Heart right ventricle (tissue), 16 donors: ENCODE results near the gene CMKLR1. TPM values are rescaled to one million over a fixed set of nuclear protein-coding genes. Genes with fewer than 3 reads are reported as not detected.

Experiments used
- ATAC-seq, 8 donors: fragments of 200-7000 bp; cut with Tn5 transposase; one replicate each; pipeline ENCODE4 v1.9.1; 2020; ENCODE audit warnings: mild to moderate bottlenecking in 8 of 8, moderate library complexity in 8 of 8, moderate number of reproducible peaks in 1 of 8
- DNase-seq, 2 donors: peaks; one replicate each; pipeline ENCODE4 v3.0.0-alpha.2; 2020
- H3K27ac ChIP-seq, 10 donors: fragments of 200-600 bp; sonication (generic) in 2 of 10; one replicate each; pipeline versions ENCODE4 v1.5.0 to v1.8.0; 2020 to 2022; ENCODE audit warnings: mild to moderate bottlenecking in 3 of 10
- H3K27me3 ChIP-seq, 7 donors: fragments of 200-600 bp; one replicate each; pipeline ENCODE4 v1.8.0; 2021 to 2022; ENCODE audit warnings: mild to moderate bottlenecking in 2 of 7
- H3K36me3 ChIP-seq, 9 donors: fragments of 200-600 bp; sonication (generic) in 1 of 9; one replicate each; pipeline versions ENCODE4 v1.5.0 to v1.8.0; 2020 to 2022; ENCODE audit warnings: mild to moderate bottlenecking in 2 of 9
- H3K4me1 ChIP-seq, 9 donors: fragments of 200-600 bp; sonication (generic) in 1 of 9; one replicate each; pipeline versions ENCODE4 v1.5.0 to v1.8.0; 2020 to 2022; ENCODE audit warnings: mild to moderate bottlenecking in 4 of 9
- H3K4me3 ChIP-seq, 10 donors: fragments of 200-600 bp; sonication (generic) in 2 of 10; one replicate each; pipeline versions ENCODE4 v1.5.0 to v1.8.0; 2020 to 2022; ENCODE audit warnings: mild to moderate bottlenecking in 7 of 10, moderate library complexity in 2 of 10
- H3K9me3 ChIP-seq, 11 donors: fragments of 200-600 bp in 10 of 11; sonication (generic) in 2 of 11; one replicate each; pipeline versions ENCODE4 v1.5.0 to v1.8.0; 2013 to 2022; ENCODE audit warnings: mild to moderate bottlenecking in 2 of 11, control low read depth in 1 of 11, moderate library complexity in 1 of 11
- WGBS, 2 donors: extraction: QIAGEN DNeasy Blood & Tissue Kit; methylation state at CpG; one replicate each; pipeline ENCODE4 v1.1.7; 2013; ENCODE audit warnings: inconsistent platforms in 1 of 2; 5-methylcytosine and 5-hydroxymethylcytosine counted together
- intact Hi-C, 10 donors: fragments of 100-400 bp; cut with DNase I; formaldehyde crosslinking; loops; one replicate each; pipeline versions ENCODE4 v1.11.1 to v1.14.2; 2022
- polyA plus RNA-seq, 2 donors: library from polyadenylated mRNA; stranded (reverse); fragments of 200-250 nt; gene quantifications; one replicate each; pipeline ENCODE4 v1.2.3, GENCODE V29; 2013
- total RNA-seq, 10 donors: library from RNA; stranded (reverse); fragmentation: NEBNext Ultra II Directional in 3 of 10; extraction: Animal tissue kit (Norgen Biotek cat#: 25700) in 3 of 10; gene quantifications; one replicate each; pipeline versions ENCODE4 v1.2.1 to v1.2.4, GENCODE V29; 2021 to 2023
- TF ChIP-seq, protein P1 (sequence below), 9 donors: fragments of 200-600 bp; sonication (generic) in 2 of 9; IDR thresholded peaks; one replicate each; pipeline versions ENCODE4 v1.5.0 to v1.8.0; 2021 to 2022; ENCODE audit warnings: antibody characterized with exemption in 9 of 9, mild to moderate bottlenecking in 5 of 9, moderate library complexity in 1 of 9
- donor health status: Arrhythmogenic right ventricular cardiomyopathy.
- donor health status: ischemic (EF 13 %, LVEDD 7.1; RV severe dilation, severe dysfunction).
- donor health status: healthy with polysubstance abuse.
- donor health status: DM: no; HTN: yes; CAD: no.
- donor health status: DM: no; HTN: no; CAD: no.
- donor health status: ischemic (EF 25% LVEDD 6.9; RV normal size, moderate dysfunction).
- donor health status: ischemic (EF 25% LVEDD 5.7; RV mildly dilated, moderate dysfunction).
- donor health status: healthy.
- donor health status: DM: yes; HTN: yes; CAD: no.
- donor health status: Ischemic cardiomyopathy.
- donor health status: ischemic (EF 35%, LVEDD 5.7; RV mildly dilated, moderate dysfunction).
- donor health status: nonischemic (EF 11% LVEDD 7.7; RV severe dilation, severe dysfunction).
- donor health status: DM: yes; HTN: yes; CAD: no.
- donor health status: PGD.
- donor health status: ischemic (EF 29% LVEDD 5.4; RV normal size, mild dysfunction).
- donor health status: nonischemic (EF 23%, LVEDD 6.1; RV moderate dilation, normal function).

CMKLR1 gene
- total and polyA plus RNA-seq, 12 donors = 2.2 to 24.0 (median 5.1) TPM

DNA sequence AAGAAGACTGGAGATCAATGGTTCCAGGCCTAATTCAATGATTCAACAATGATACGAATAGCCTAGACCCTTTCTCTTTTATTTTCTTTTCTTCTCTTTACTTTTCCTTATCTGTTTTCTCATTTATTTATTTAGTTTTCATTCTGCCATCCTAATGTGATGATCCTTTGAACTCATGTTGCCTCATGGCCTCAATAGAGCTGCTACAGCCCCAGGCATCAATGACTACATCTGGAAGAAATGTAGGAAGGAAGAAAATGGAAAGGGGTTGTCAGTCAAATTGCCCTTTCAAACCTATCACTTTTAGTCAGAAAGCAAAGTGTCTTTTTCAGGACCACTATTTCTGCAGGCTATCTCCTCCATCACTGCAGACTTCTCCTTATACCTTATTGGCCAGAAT lies 69.9 kb downstream of the CMKLR1 start:
- intact Hi-C loops = no loop called here
- Histone ChIP-seq H3K4me3 (no peak overlapping the region), H3K9me3 (no peaks in the 10 kb centered on the region), H3K27me3 (peaks cover 0 to 7% (median 0%) of the 10 kb centered on the region in 7 donors), H3K4me1 (peaks cover 0 to 15% (median 0%) of the 10 kb centered on the region in 9 donors), H3K27ac (no peak overlapping the region), H3K36me3 (no peaks in the 10 kb centered on the region)
- 82 to 90% methylated on average over 1 of the region's 1 CpG for WGBS, 2 donors
- TF ChIP-seq, protein P1, sequence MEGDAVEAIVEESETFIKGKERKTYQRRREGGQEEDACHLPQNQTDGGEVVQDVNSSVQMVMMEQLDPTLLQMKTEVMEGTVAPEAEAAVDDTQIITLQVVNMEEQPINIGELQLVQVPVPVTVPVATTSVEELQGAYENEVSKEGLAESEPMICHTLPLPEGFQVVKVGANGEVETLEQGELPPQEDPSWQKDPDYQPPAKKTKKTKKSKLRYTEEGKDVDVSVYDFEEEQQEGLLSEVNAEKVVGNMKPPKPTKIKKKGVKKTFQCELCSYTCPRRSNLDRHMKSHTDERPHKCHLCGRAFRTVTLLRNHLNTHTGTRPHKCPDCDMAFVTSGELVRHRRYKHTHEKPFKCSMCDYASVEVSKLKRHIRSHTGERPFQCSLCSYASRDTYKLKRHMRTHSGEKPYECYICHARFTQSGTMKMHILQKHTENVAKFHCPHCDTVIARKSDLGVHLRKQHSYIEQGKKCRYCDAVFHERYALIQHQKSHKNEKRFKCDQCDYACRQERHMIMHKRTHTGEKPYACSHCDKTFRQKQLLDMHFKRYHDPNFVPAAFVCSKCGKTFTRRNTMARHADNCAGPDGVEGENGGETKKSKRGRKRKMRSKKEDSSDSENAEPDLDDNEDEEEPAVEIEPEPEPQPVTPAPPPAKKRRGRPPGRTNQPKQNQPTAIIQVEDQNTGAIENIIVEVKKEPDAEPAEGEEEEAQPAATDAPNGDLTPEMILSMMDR (IDR thresholded peaks at IDR 0.05) = no peak
- ATAC-seq = no peak
- no peak for DNase-seq

DNA sequence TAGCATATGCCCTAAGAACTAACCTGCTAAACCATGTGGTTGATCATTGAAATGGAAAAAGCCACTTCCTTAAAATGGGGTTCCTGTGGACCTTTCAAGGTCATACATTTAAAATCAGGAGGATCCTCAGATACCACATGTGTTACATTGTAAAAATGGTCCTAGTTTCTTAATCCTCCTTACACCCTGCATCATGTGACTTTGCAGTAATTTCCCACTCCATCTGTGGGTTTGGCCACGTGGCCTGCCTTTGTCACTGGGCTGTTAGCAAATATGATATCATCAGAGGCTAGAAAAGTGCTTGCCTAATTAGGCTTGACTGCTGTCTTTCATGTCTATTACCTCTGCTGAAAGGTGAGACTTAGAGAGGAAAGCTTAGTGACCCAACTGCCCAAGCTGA lies 70.7 kb downstream of the CMKLR1 start:
- Histone ChIP-seq H3K27me3 (peaks cover 0 to 7% (median 0%) of the 10 kb centered on the region in 7 donors), H3K4me3 (no peak overlapping the region), H3K27ac (no peak overlapping the region), H3K4me1 (peaks cover 0 to 15% (median 0%) of the 10 kb centered on the region in 9 donors), H3K36me3 (no peaks in the 10 kb centered on the region), H3K9me3 (no peaks in the 10 kb centered on the region)
- DNase-seq (no peak), ATAC-seq (no peak)
- intact Hi-C loops = no loop called here
- 41 to 45% methylated on average over 1 of the region's 1 CpG for WGBS, 2 donors
- TF ChIP-seq, protein P1 (IDR thresholded peaks at IDR 0.05) = no peak

DNA sequence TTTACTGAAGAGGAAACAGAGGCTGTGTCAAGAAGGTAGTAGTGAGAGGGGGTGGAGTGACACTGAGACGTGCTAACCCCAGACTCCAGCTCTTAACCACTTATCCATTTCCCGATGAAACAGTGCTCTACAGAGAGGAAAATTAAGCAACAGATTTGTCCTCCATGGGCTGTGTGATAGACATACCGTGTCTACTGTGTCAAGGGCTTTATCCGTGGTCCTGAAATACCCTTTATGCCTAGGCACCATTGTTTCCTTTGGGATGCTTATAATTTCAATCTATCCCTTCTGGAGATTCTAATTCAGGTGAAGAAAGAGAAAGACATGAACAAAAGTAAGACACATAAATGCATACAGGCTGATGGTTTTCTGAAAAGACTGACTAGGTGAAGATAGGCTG lies 71.7 kb downstream of the CMKLR1 start:
- DNase-seq = no peak
- Histone ChIP-seq H3K4me3 (no peak overlapping the region), H3K9me3 (no peaks in the 10 kb centered on the region), H3K27me3 (peaks cover 0 to 6% (median 0%) of the 10 kb centered on the region in 7 donors), H3K27ac (no peak overlapping the region), H3K4me1 (peaks cover 0 to 15% (median 0%) of the 10 kb centered on the region in 9 donors), H3K36me3 (no peaks in the 10 kb centered on the region)
- TF ChIP-seq, protein P1 (IDR thresholded peaks at IDR 0.05) = no peak
- intact Hi-C loops = no loop called here
- WGBS, 2 donors = 61 to 77% methylated on average over 4 of the region's 4 CpGs
- no peak for ATAC-seq

DNA sequence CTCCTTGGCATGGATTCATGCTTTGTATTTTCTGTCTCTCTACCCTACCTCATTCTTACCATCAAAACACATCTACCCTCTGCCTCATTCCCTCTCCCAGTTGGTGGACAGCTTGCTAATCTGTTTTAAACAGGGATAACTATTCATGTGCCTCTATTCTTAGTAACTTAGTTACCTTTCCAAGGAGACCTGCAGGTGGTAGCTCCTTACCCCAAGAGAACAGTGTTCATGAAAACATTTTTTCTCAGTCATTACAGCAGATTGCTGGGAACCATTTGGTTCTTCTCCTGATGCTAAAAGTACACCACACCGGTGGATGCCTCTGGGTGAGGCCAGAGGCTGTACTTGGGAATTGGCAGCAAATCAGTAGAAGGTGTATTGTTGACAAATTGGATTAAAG lies 73.0 kb downstream of the CMKLR1 start:
- no peak overlapping the region for H3K27ac ChIP-seq
- intact Hi-C loops = no loop called here
- WGBS, 2 donors = 74 to 78% methylated on average over 1 of the region's 1 CpG
- DNase-seq (no peak), ATAC-seq (no peak)
- TF ChIP-seq, protein P1 (IDR thresholded peaks at IDR 0.05) = no peak
- no peaks in the 10 kb centered on the region for H3K36me3 ChIP-seq
- peaks cover 0 to 6% (median 0%) of the 10 kb centered on the region in 7 donors for H3K27me3 ChIP-seq
- no peak overlapping the region for H3K4me3 ChIP-seq
- peaks cover 0 to 9% (median 7%) of the 10 kb centered on the region in 11 donors for H3K9me3 ChIP-seq
- peaks cover 0 to 15% (median 0%) of the 10 kb centered on the region in 9 donors for H3K4me1 ChIP-seq
